GM21619 (cell line): ENCODE measurements around the gene MVK.

Experiments
- ATAC-seq: cut with Tn5 transposase; IDR thresholded peaks from one replicate; pipeline ENCODE4 v1.9.1; 2021; ENCODE audit not compliant: unreplicated experiment

MVK gene

GRCh38 chr12:109563291-109564284 lies 10.0 kb upstream of the MVK start:
- ATAC-seq, result no peak

- no peak for ATAC-seq
Observed at GRCh38 chr12:109566424-109566823, 7.2 kb upstream of the MVK start.

GRCh38 chr12:109567296-109567695 lies 6.3 kb upstream of the MVK start:
- no peak for ATAC-seq

GRCh38 chr12:109567967-109568366 lies 5.6 kb upstream of the MVK start:
- no peak for ATAC-seq

- ATAC-seq, result no peak
Observed at GRCh38 chr12:109568486-109568885, 5.1 kb upstream of the MVK start.

GRCh38 chr12:109571773-109572505 lies 1.7 kb upstream of the MVK start:
- no peak for ATAC-seq

- ATAC-seq, result no peak
Observed at GRCh38 chr12:109572506-109572845, 1.1 kb upstream of the MVK start.

- peak; percentile 1 for ATAC-seq
Observed at GRCh38 chr12:109573914-109574244, 285 bp downstream of the MVK start.

- no peak for ATAC-seq
Observed at GRCh38 chr12:109575683-109576082, 2.1 kb downstream of the MVK start.

- no peak for ATAC-seq
Observed at GRCh38 chr12:109577311-109577710, 3.7 kb downstream of the MVK start.

GRCh38 chr12:109578330-109578927 lies 4.8 kb downstream of the MVK start:
- ATAC-seq, result no peak

- no peak for ATAC-seq
Observed at GRCh38 chr12:109579639-109580038, 6.0 kb downstream of the MVK start.

- ATAC-seq, result no peak
Observed at GRCh38 chr12:109580272-109580671, 6.7 kb downstream of the MVK start.

GRCh38 chr12:109580684-109581333 lies 7.2 kb downstream of the MVK start:
- ATAC-seq, result no peak

GRCh38 chr12:109581334-109581691 lies 7.7 kb downstream of the MVK start:
- no peak for ATAC-seq

GRCh38 chr12:109581856-109582255 lies 8.3 kb downstream of the MVK start:
- no peak for ATAC-seq

- no peak for ATAC-seq
Observed at GRCh38 chr12:109582636-109583035, 9.0 kb downstream of the MVK start.

GRCh38 chr12:109583733-109584132 lies 10.1 kb downstream of the MVK start:
- no peak for ATAC-seq

- ATAC-seq, result no peak
Observed at GRCh38 chr12:109586385-109587296, 13.0 kb downstream of the MVK start.

GRCh38 chr12:109587921-109588320 lies 14.3 kb downstream of the MVK start:
- ATAC-seq, result no peak
